Endothelial cell of umbilical vein (primary cell): ENCODE data around the gene RBMS3. TPM values are rescaled to one million over a fixed set of nuclear protein-coding genes. Genes with fewer than 3 reads are reported as not detected.

Experiments
- BruUV-seq: library from RNA; stranded (reverse); fragments of 400-500 nt; replicated peaks from 2 replicates; lab custom pipeline; 2021; lab: Mats Ljungman, UMichigan
- CTCF ChIA-PET: fragments of 300-600, 350-600 bp; sonication (Branson Sonifier 250); formaldehyde crosslinking; loops from one replicate; lab custom pipeline; 2021; ENCODE audit warnings: antibody characterized with exemption, inconsistent platforms; lab: Charles Lee
- POLR2A ChIA-PET: fragments of 300-600, 350-600 bp; sonication (Branson Sonifier 250); formaldehyde crosslinking; loops from one replicate; lab custom pipeline; 2021; ENCODE audit warnings: antibody characterized with exemption, inconsistent platforms; lab: Charles Lee
- DNase-seq: peaks from one replicate; pipeline ENCODE4 v3.0.0-alpha.2; 2011; ENCODE audit warnings: low read depth, low spot score
- FAIRE-seq: peaks from 2 replicates; lab custom pipeline; 2011; peaks lifted over from hg19 to GRCh38; lab: Jason Lieb, UNC
- H2AFZ ChIP-seq: 2 replicates; pipeline ENCODE4 v1.6.0; 2012; ENCODE audit warnings: low read depth, low read length, control low read depth, inconsistent platforms
- H3K27ac ChIP-seq: 2 replicates; pipeline ENCODE4 v1.5.1; 2011; ENCODE audit warnings: low read depth, mild to moderate bottlenecking, control low read depth, low read length, moderate library complexity; ENCODE audit not compliant: insufficient read depth
- H3K27me3 ChIP-seq, 2 experiments: 2 replicates each; pipeline versions ENCODE4 v1.6.0 to v1.6.1; 2011; ENCODE audit warnings: low read length in 2 of 2, mixed read lengths in 1 of 2; ENCODE audit not compliant: control insufficient read depth in 2 of 2, insufficient read depth in 2 of 2
- H3K36me3 ChIP-seq, 2 experiments: 2 replicates in 1 of 2; 3 replicates in 1 of 2; pipeline ENCODE4 v1.5.1; 2011; ENCODE audit warnings: low read length in 2 of 2, mild to moderate bottlenecking in 1 of 2, moderate library complexity in 1 of 2; ENCODE audit not compliant: control insufficient read depth in 2 of 2, insufficient read depth in 2 of 2; ENCODE audit errors: extremely low read depth in 1 of 2
- H3K4me1 ChIP-seq: 3 replicates; pipeline ENCODE4 v1.5.1; 2011; ENCODE audit warnings: mild to moderate bottlenecking, low read length; ENCODE audit not compliant: control insufficient read depth, insufficient read depth; ENCODE audit errors: extremely low read depth
- H3K4me2 ChIP-seq: 2 replicates; pipeline ENCODE4 v1.6.1; 2011; ENCODE audit warnings: low read length, control low read depth, mixed read lengths; ENCODE audit not compliant: insufficient read depth
- H3K4me3 ChIP-seq, 3 experiments: fragments of 200-600 bp in 1 of 3; sonication (generic), shearing (Covaris generic) in 1 of 3; replicated peaks in 1 of 3; 2 replicates each; pipeline ENCODE4 v1.5.1; 2011 to 2016; ENCODE audit warnings: control low read depth in 3 of 3, low read length in 3 of 3, mild to moderate bottlenecking in 2 of 3, inconsistent platforms in 1 of 3, low read depth in 1 of 3, moderate library complexity in 1 of 3; ENCODE audit not compliant: insufficient read depth in 1 of 3
- H3K79me2 ChIP-seq: 2 replicates; pipeline ENCODE4 v1.6.0; 2012; ENCODE audit warnings: low read length, inconsistent platforms; ENCODE audit not compliant: control insufficient read depth, insufficient read depth
- H3K9ac ChIP-seq: replicated peaks from 2 replicates; pipeline ENCODE3; 2011; ENCODE audit warnings: low read length, control low read depth; ENCODE audit not compliant: insufficient read depth; ENCODE audit errors: extremely low read depth
- H3K9me1 ChIP-seq: replicated peaks from 3 replicates; pipeline ENCODE4 v1.6.0; 2011; ENCODE audit warnings: mild to moderate bottlenecking, low read length; ENCODE audit not compliant: control insufficient read depth, insufficient read depth; ENCODE audit errors: extremely low read depth
- H3K9me3 ChIP-seq: replicated peaks from 2 replicates; pipeline ENCODE4 v1.5.1; 2012; ENCODE audit warnings: low read length, inconsistent platforms; ENCODE audit not compliant: control insufficient read depth, insufficient read depth
- H4K20me1 ChIP-seq: replicated peaks from 2 replicates; pipeline ENCODE3; 2011; ENCODE audit warnings: mild to moderate bottlenecking, low read length; ENCODE audit not compliant: control insufficient read depth, insufficient read depth; ENCODE audit errors: extremely low read depth
- EZH2 ChIP-seq: IDR thresholded peaks from 2 replicates; pipeline ENCODE4 v1.6.1; 2012; ENCODE audit warnings: borderline replicate concordance, low read depth, mild to moderate bottlenecking, moderate library complexity, low read length, inconsistent platforms; ENCODE audit not compliant: severe bottlenecking
- FOS ChIP-seq: IDR thresholded peaks from 2 replicates; pipeline ENCODE4 v1.6.1; 2011; ENCODE audit warnings: mild to moderate bottlenecking, low read length, moderate library complexity, borderline replicate concordance; ENCODE audit not compliant: insufficient read depth
- GATA2 ChIP-seq: IDR thresholded peaks from 2 replicates; pipeline ENCODE4 v1.7.0; 2011; ENCODE audit warnings: low read depth, mild to moderate bottlenecking, moderate library complexity, mixed read lengths, low read length; ENCODE audit not compliant: insufficient read length, insufficient read depth
- JUN ChIP-seq: IDR thresholded peaks from 2 replicates; pipeline ENCODE4 v1.6.1; 2011; ENCODE audit warnings: borderline replicate concordance, low read depth; ENCODE audit not compliant: insufficient read length, insufficient read depth
- MYC ChIP-seq: IDR thresholded peaks from one replicate; pipeline ENCODE4 v1.6.1; 2011; ENCODE audit warnings: mild to moderate bottlenecking, low read depth, low read length
- POLR2A ChIP-seq: IDR thresholded peaks from 2 replicates; pipeline ENCODE4 v1.6.1; 2012; ENCODE audit warnings: low read depth, mild to moderate bottlenecking, control low read depth, low read length
- POLR2AphosphoS5 ChIP-seq: IDR thresholded peaks from 2 replicates; pipeline ENCODE4 v1.6.1; 2012; ENCODE audit warnings: low read depth, mild to moderate bottlenecking, control low read depth, low read length, moderate library complexity; ENCODE audit not compliant: insufficient read depth
- dilution Hi-C: fragments of 300-500 bp; cut with MboI; formaldehyde crosslinking; loops from one replicate; pipeline ENCODE4 v1.15.0; 2019; ENCODE audit warnings: low sequenced_read_pairs; ENCODE audit not compliant: extremely low pct_ligation_motif_present
- intact Hi-C: fragments of 100-400 bp; cut with micrococcal nuclease; formaldehyde crosslinking; loops from one replicate; pipeline ENCODE4 v1.10.0; 2022
- polyA plus RNA-seq, 4 experiments: library from polyadenylated mRNA; depleted of rRNA in 3 of 4; stranded (reverse) in 3 of 4; unstranded in 1 of 4; fragments of >200 nt; gene quantifications; 2 replicates each; pipeline versions ENCODE4 v1.2.1 to v1.2.3, GENCODE V29; 2011 to 2012; ENCODE audit warnings: missing spikeins in 1 of 4
- total RNA-seq: library from RNA; stranded (reverse); gene quantifications from 2 replicates; pipeline ENCODE4 v1.2.3, GENCODE V29; 2021
- TF ChIP-seq, protein P1 (sequence below), 2 donors: IDR thresholded peaks; 1 replicate in 1 of 2; 2 replicates in 1 of 2; pipeline ENCODE4 v1.5.1; 2011; ENCODE audit warnings: low read length in 2 of 2, mild to moderate bottlenecking in 2 of 2, moderate library complexity in 2 of 2, control low read depth in 1 of 2, inconsistent platforms in 1 of 2, low read depth in 1 of 2; ENCODE audit not compliant: insufficient read depth in 1 of 2; ENCODE audit errors: extremely low read depth in 1 of 2
- TF ChIP-seq, protein P2 (sequence below): IDR thresholded peaks from 2 replicates; pipeline ENCODE4 v1.6.1; 2011; ENCODE audit not compliant: insufficient read depth, insufficient read length

Gene RBMS3
- total and polyA plus RNA-seq, 2 donors (not counting 3 experiments of a cell fraction or from before 2014, with no cell fraction given), result 13.6 to 42.3 TPM

DNA sequence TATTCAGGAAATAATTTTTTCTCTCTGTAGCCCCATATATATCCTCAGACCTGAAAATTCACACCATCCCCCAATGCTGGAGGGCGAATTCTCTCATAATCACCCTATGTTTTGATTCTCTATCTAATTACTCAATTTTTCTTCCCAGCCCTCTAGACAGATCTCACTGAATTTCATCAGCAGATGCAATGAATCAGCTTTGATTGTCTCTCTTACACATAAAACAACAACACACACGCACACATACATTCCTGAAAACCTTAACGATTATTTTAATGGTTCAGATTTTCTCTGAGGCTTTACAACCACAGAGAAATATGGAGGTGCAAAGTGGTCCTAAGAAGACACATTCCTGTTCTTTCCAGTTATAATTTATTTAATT is 11.1 kb downstream of the RBMS3 start:
- Histone ChIP-seq H4K20me1 (peaks cover 1% of the 10 kb centered on the region), H3K9me1 (no peaks in the 10 kb centered on the region), H3K9me3 (no peaks in the 10 kb centered on the region), H3K4me3 (no peak overlapping the region), H3K79me2 (peaks cover 50% of the 10 kb centered on the region), H2AFZ (no peak overlapping the region), H3K4me2 (no peak overlapping the region), H3K9ac (no peak overlapping the region), H3K36me3 (peaks cover 0 to 5% of the 10 kb centered on the region in 2 experiments), H3K27me3 (no peaks in the 10 kb centered on the region), H3K4me1 (peaks cover under 1% of the 10 kb centered on the region), H3K27ac (no peak overlapping the region)
- TF ChIP-seq EZH2 (no peak), FOS (no peak), POLR2AphosphoS5 (no peak), GATA2 (no peak), POLR2A (no peak), MYC (no peak), JUN (no peak)
- TF ChIP-seq, protein P1, sequence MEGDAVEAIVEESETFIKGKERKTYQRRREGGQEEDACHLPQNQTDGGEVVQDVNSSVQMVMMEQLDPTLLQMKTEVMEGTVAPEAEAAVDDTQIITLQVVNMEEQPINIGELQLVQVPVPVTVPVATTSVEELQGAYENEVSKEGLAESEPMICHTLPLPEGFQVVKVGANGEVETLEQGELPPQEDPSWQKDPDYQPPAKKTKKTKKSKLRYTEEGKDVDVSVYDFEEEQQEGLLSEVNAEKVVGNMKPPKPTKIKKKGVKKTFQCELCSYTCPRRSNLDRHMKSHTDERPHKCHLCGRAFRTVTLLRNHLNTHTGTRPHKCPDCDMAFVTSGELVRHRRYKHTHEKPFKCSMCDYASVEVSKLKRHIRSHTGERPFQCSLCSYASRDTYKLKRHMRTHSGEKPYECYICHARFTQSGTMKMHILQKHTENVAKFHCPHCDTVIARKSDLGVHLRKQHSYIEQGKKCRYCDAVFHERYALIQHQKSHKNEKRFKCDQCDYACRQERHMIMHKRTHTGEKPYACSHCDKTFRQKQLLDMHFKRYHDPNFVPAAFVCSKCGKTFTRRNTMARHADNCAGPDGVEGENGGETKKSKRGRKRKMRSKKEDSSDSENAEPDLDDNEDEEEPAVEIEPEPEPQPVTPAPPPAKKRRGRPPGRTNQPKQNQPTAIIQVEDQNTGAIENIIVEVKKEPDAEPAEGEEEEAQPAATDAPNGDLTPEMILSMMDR (IDR thresholded peaks at IDR 0.05; ENCODE audit: extremely low read depth in 1 of 2, insufficient read depth in 1 of 2, low read depth in 1 of 2, low read length in 2 of 2), result no peak
- TF ChIP-seq, protein P2, sequence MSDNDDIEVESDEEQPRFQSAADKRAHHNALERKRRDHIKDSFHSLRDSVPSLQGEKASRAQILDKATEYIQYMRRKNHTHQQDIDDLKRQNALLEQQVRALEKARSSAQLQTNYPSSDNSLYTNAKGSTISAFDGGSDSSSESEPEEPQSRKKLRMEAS, result no peak
- BruUV-seq, result no TSS peak
- CTCF ChIA-PET, result interaction anchor here (1.2 kb wide), 1 partner anchor 15 kb away, joined by 4 read pairs; no protein-coding TSS in a partner anchor
- intact Hi-C loops, result no loop called here
- DNase-seq (no peak), FAIRE-seq (no peak)
- POLR2A ChIA-PET, result no interaction called here
- dilution Hi-C loops, result no loop called here
